WI38 (cell line): ENCODE measurements around the gene PDF.

Experiments used
- H3K4me3 ChIP-seq: 2 replicates; pipeline ENCODE4 v1.5.1; 2011; ENCODE audit warnings: low read depth, mild to moderate bottlenecking, control low read depth, low read length
- CTCF ChIP-seq: IDR thresholded peaks from 2 replicates; pipeline ENCODE4 v1.5.1; 2012; ENCODE audit warnings: low read depth, mild to moderate bottlenecking, control low read depth, low read length

PDF gene

DNA sequence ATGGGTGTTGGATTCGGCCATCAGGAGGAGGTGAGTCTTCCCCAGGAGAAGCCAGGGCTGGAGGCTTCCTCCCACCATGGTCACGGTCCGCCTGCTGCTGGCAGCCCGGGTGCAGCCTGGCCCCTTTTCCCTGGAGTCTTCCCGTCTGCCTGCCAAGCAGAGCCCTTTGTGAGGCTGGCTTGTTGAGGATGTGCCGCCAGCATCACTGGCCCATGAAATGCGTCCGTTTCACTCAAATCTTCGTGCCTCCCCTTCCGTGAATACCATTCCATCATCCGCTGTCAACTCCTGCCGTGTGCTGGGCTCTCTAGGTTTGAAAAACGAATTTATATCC is 9.7 kb downstream of the PDF start:
- no peak for TF ChIP-seq CTCF
- H3K4me3 ChIP-seq, result no peak overlapping the region

DNA sequence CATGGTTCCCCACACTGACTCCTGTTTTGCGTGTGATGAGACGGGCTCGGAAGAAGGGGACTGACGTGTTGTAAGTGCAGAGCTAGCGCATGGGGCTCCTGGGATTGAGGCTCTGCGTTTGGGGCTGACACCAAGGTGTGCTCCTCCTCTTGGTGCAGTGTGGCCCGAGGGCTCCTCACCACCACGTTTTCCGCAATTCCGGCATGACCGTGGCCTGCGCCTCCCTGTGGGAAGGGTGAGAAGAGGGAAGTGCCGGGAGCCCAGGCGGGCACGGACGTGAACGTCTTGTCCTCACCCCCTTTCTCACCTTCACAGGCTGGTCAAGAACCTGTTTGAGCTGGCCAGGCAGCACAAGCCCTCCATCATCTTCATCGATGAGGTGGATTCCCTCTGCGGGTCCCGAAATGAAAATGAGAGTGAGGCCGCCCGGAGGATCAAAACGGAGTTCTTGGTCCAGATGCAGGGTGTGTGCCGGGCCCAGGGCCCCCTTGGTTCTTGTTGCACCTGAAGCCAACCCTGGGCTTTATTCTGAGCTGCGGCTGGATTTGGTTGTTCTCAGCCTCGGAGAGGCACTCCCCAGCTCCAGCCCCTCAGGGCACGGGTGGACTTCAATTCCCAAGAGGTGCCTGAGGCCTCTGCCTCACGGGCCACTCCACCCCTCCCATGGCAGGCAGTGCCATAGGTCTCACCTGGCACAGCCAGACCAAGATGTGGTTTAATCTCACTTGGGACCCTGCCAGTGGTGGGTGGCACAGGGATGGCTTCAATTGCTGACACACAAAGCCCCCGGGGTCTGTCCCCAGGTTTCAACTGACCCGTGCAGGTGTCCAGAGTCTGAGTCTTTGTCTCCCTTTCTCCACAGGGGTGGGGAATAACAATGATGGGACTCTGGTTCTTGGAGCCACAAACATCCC is 10.3 kb downstream of the PDF start:
- no peak for TF ChIP-seq CTCF

DNA sequence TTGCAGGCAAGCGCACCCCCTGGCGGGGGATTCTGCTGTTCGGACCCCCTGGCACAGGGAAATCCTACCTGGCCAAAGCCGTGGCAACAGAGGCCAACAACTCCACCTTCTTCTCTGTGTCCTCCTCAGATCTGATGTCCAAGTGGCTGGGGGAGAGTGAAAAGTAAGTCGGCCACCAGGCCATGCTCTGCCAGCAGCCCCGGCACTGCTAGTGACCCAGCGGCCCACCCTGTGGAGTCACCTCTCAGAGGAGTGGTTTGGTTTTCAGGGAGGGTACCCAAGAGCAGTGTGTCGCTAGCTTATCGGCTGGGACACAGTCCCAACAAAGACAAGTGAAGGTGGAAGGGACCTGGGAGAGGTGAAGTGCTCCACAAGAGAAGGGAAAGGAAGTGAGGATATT is 11.0 kb downstream of the PDF start:
- TF ChIP-seq CTCF, result no peak
- H3K4me3 ChIP-seq, result no peak overlapping the region

More for the DNA sequence above, 10.3 kb downstream of the PDF start:
- no peak overlapping the region for H3K4me3 ChIP-seq

DNA sequence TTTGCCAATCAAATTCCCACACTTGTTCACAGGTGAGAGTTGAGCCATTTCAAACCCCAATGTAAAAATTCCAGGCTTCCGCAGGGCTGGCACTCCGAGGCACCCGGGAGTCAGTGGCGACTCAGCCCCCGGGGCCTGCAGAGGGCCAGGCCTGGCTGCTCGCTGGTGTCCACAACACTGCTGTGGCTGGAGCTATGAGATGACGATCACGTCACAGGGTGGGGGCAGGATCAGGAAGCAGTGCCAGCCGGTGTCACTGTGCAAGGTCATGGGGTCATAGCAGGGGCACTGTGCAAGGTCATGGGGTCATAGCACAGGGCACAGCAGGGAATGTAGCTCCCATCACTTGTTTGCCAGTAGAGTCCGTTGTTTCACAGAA is 11.5 kb downstream of the PDF start:
- no peak overlapping the region for H3K4me3 ChIP-seq
- TF ChIP-seq CTCF, result no peak

DNA sequence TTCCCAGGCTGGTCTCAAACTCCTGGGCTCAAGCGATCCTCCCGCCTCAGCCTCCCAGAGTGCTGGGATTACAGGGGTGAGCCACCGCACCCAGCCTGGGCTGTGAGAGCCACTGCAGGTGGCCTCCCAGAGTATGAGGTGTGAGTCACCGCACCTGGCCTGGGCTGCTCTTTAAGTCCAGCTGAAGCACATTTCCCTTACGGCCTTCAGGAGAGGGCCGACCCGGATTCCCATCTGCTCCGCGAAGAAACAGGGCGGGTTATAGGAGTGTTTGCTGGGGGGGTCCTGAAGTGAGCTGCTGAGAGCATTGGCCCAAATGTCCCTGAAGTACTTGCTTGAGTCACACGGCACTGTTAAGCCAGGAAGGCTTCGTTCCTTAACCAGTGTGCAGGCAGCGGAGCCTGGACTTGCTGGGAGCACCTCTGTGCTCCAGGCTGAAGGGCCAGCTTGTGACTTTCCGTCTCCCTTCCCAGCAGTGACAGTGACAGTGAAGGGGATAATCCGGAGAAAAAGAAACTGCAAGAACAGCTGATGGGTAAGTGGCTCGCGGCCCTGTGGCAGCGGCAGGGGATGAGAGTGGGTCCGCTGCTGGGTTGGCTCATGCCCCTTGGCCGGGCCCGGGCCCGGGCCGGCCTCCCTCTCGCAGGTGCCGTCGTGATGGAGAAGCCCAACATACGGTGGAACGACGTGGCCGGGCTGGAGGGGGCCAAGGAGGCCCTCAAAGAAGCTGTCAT is 12.0 kb downstream of the PDF start:
- H3K4me3 ChIP-seq, result no peak overlapping the region
- no peak for TF ChIP-seq CTCF

GRCh38 chr16:69316595-69317034 is 13.8 kb downstream of the PDF start:
- no peak overlapping the region for H3K4me3 ChIP-seq
- TF ChIP-seq CTCF, result no peak
